Keratinocyte (primary cell): ENCODE data around the gene NHLRC1. TPM values are rescaled to one million over a fixed set of nuclear protein-coding genes. Genes with fewer than 3 reads are reported as not detected.
A peak's percentile ranks its signal among the peaks of the same experiment; 100 is the strongest.

Experiments used
- DNase-seq: peaks from one replicate; pipeline ENCODE4 v3.0.0-alpha.2; 2011; ENCODE audit warnings: low read depth, missing footprints, low spot score
- FAIRE-seq: peaks from 2 replicates; lab custom pipeline; 2011; peaks lifted over from hg19 to GRCh38; lab: Jason Lieb, UNC
- H2AFZ ChIP-seq: 2 replicates; pipeline ENCODE4 v1.6.0; 2012; ENCODE audit warnings: low read length, control low read depth, inconsistent platforms; ENCODE audit not compliant: control insufficient read depth
- H3K27ac ChIP-seq: 2 replicates; pipeline ENCODE4 v1.5.1; 2011; ENCODE audit warnings: low read length; ENCODE audit not compliant: control insufficient read depth, insufficient read depth
- H3K27me3 ChIP-seq: 3 replicates; pipeline ENCODE4 v1.6.0; 2011; ENCODE audit warnings: low read length; ENCODE audit not compliant: control insufficient read depth, insufficient read depth; ENCODE audit errors: extremely low read depth
- H3K36me3 ChIP-seq, 2 experiments: 2 replicates in 1 of 2; 3 replicates in 1 of 2; pipeline ENCODE4 v1.5.1; 2011; ENCODE audit warnings: low read length in 2 of 2, mild to moderate bottlenecking in 1 of 2; ENCODE audit not compliant: control insufficient read depth in 2 of 2, insufficient read depth in 2 of 2; ENCODE audit errors: extremely low read depth in 1 of 2
- H3K4me1 ChIP-seq: 3 replicates; pipeline ENCODE4 v1.5.1; 2011; ENCODE audit warnings: low read length; ENCODE audit not compliant: control insufficient read depth, insufficient read depth; ENCODE audit errors: extremely low read depth
- H3K4me2 ChIP-seq: 3 replicates; pipeline ENCODE4 v1.6.0; 2011; ENCODE audit warnings: low read depth, low read length; ENCODE audit not compliant: control insufficient read depth, insufficient read depth; ENCODE audit errors: extremely low read depth
- H3K4me3 ChIP-seq, 3 experiments: fragments of 200-600 bp in 1 of 3; sonication (generic) in 1 of 3; 2 replicates in 2 of 3; 3 replicates in 1 of 3; pipeline ENCODE4 v1.5.1; 2011 to 2016; ENCODE audit warnings: low read length in 3 of 3, mild to moderate bottlenecking in 3 of 3, control low read depth in 2 of 3, inconsistent platforms in 1 of 3, low read depth in 1 of 3, mixed read lengths in 1 of 3, mixed run types in 1 of 3, moderate library complexity in 1 of 3; ENCODE audit not compliant: control insufficient read depth in 2 of 3, insufficient read depth in 2 of 3; ENCODE audit errors: extremely low read depth in 1 of 3
- H3K79me2 ChIP-seq: 2 replicates; pipeline ENCODE4 v1.6.0; 2012; ENCODE audit warnings: low read length; ENCODE audit not compliant: control insufficient read depth, insufficient read depth
- H3K9ac ChIP-seq: 3 replicates; pipeline ENCODE4 v1.6.0; 2011; ENCODE audit warnings: low read length; ENCODE audit not compliant: control insufficient read depth, insufficient read depth; ENCODE audit errors: extremely low read depth
- H3K9me1 ChIP-seq: 3 replicates; pipeline ENCODE4 v1.6.0; 2011; ENCODE audit warnings: low read length; ENCODE audit not compliant: control insufficient read depth, insufficient read depth; ENCODE audit errors: extremely low read depth
- H3K9me3 ChIP-seq: 2 replicates; pipeline ENCODE4 v1.5.1; 2012; ENCODE audit warnings: low read depth, low read length; ENCODE audit not compliant: control insufficient read depth
- H4K20me1 ChIP-seq: 3 replicates; pipeline ENCODE4 v1.6.0; 2011; ENCODE audit warnings: low read length; ENCODE audit not compliant: control insufficient read depth, insufficient read depth; ENCODE audit errors: extremely low read depth
- CTCF ChIP-seq, 3 experiments: IDR thresholded peaks in 1 of 3; conservative IDR thresholded peaks in 1 of 3; optimal IDR thresholded peaks in 1 of 3; 2 replicates in 2 of 3; 3 replicates in 1 of 3; pipeline versions ENCODE3 to v1.5.1; 2011; ENCODE audit warnings: low read length in 3 of 3, mild to moderate bottlenecking in 3 of 3, moderate library complexity in 2 of 3, control low read depth in 1 of 3, inconsistent platforms in 1 of 3; ENCODE audit not compliant: insufficient read depth in 2 of 3; ENCODE audit errors: extremely low read depth in 1 of 3
- EZH2 ChIP-seq: IDR thresholded peaks from one replicate; pipeline ENCODE4 v1.6.1; 2012; ENCODE audit warnings: inconsistent platforms, mild to moderate bottlenecking, low read length, moderate library complexity
- dilution Hi-C: fragments of 300-500 bp; cut with MboI; formaldehyde crosslinking; loops from one replicate; pipeline ENCODE4 v1.7.0; 2020; ENCODE audit warnings: low sequenced_read_pairs; ENCODE audit not compliant: extremely low pct_ligation_motif_present
- polyA plus RNA-seq, 5 experiments: library from polyadenylated mRNA; depleted of rRNA in 3 of 5; stranded (reverse) in 3 of 5; stranded (forward) in 1 of 5; unstranded in 1 of 5; fragments of >200 nt; gene quantifications; 1 replicate in 1 of 5; 2 replicates in 3 of 5; 3 replicates in 1 of 5; pipeline versions ENCODE4 v1.2.1 to v1.2.3, GENCODE V29; 2011 to 2012; ENCODE audit warnings: missing spikeins in 2 of 5, low read depth in 1 of 5, low replicate concordance in 1 of 5

NHLRC1 gene
- polyA plus RNA-seq, 1 donor (not counting 4 experiments of a cell fraction or from before 2014, with no cell fraction given): 1.2 TPM

DNA sequence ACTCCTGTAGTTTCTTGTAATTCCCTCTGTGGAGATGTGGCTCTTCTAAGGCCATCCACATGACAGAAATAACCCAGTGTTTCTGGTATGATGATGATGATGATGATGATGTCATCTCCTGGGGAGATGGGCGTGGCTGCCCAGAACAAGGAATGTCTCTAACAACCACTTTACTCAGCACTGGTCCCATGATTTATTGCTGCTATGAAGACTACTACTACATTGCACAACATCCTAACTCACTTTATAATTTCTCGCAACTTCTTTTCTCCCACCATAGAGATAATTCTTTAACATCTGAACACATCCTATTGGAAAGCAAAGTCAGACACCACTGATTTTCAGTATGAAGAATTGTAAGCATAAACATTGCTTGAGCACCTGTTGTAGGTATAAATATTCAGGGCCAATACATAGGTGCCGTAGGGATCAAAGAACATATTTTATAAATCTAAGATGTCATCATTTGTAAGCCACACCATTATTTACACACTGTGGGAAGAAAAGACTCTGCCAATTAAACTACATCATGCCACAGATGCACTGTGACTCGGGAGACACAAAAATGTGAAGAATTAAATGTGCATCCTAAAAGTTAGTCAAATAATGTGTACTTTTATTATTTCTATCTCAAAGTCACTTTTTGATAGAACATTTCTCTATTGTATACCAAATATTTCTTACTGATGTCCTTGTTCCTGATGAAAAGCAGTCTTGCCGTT lies 26.0 kb upstream of the NHLRC1 start:
- no peaks in the 10 kb centered on the region for H3K9me1 ChIP-seq
- H3K36me3 ChIP-seq: peaks cover 0 to 5% of the 10 kb centered on the region in 2 experiments
- H2AFZ ChIP-seq: no peak overlapping the region
- no peaks in the 10 kb centered on the region for H4K20me1 ChIP-seq
- H3K4me2 ChIP-seq: no peak overlapping the region
- FAIRE-seq (peak; percentile 83), DNase-seq (peak; percentile 55)
- no peak overlapping the region for H3K4me3 ChIP-seq
- H3K27ac ChIP-seq: peak overlapping the region; percentile 94
- H3K9me3 ChIP-seq: no peaks in the 10 kb centered on the region
- peaks cover 26% of the 10 kb centered on the region for H3K4me1 ChIP-seq
- no peak for TF ChIP-seq EZH2
- no peak for TF ChIP-seq CTCF (optimal IDR thresholded peaks at IDR 0.05 in 1 of 3, IDR thresholded peaks at IDR 0.05 in 1 of 3, conservative IDR thresholded peaks at IDR 0.05 in 1 of 3; ENCODE audit: extremely low read depth in 1 of 3, insufficient read depth in 2 of 3, low read length in 3 of 3)
- no peaks in the 10 kb centered on the region for H3K79me2 ChIP-seq
- no peaks in the 10 kb centered on the region for H3K27me3 ChIP-seq
- dilution Hi-C loops: no loop called here
- peak overlapping the region; percentile 57 for H3K9ac ChIP-seq

DNA sequence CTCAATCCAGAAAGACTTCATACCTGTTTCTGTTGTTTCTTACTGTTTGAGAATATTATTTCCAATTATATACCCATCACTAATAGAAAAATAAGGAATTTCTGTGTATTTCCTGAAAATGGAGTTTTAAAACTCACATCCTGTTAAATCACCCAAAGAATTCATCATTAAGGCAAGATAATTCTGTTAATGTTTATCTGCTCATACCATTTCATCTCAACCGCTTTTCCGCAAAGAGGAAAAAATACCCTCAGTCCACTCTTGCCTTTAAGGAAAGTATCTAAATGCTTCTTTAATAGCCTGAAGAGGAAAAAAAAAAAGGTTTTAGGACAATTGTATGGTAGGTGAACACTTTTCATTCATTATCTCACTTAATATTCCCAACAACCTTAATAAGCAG lies 25.1 kb upstream of the NHLRC1 start:
- Histone ChIP-seq H3K27me3 (no peaks in the 10 kb centered on the region), H3K4me2 (peak overlapping the region; percentile 8), H3K9ac (peak overlapping the region; percentile 57), H3K9me1 (no peaks in the 10 kb centered on the region), H4K20me1 (no peaks in the 10 kb centered on the region), H2AFZ (no peak overlapping the region), H3K27ac (peak overlapping the region; percentile 94), H3K79me2 (no peaks in the 10 kb centered on the region), H3K9me3 (no peaks in the 10 kb centered on the region), H3K4me1 (peaks cover 20% of the 10 kb centered on the region), H3K36me3 (peaks cover 3 to 7% of the 10 kb centered on the region in 2 experiments), H3K4me3 (no peak overlapping the region)
- dilution Hi-C loops: no loop called here
- DNase-seq (no peak), FAIRE-seq (no peak)
- no peak for TF ChIP-seq EZH2
- no peak for TF ChIP-seq CTCF (optimal IDR thresholded peaks at IDR 0.05 in 1 of 3, IDR thresholded peaks at IDR 0.05 in 1 of 3, conservative IDR thresholded peaks at IDR 0.05 in 1 of 3; ENCODE audit: extremely low read depth in 1 of 3, insufficient read depth in 2 of 3, low read length in 3 of 3)
